Caco-2 (cell line): ENCODE measurements around the gene SLC6A18. TPM values are rescaled to one million over a fixed set of nuclear protein-coding genes. Genes with fewer than 3 reads are reported as not detected.

Source experiments
- BruUV-seq: library from RNA; stranded (reverse); fragments of 400-500 nt; replicated peaks from 2 replicates; lab custom pipeline; 2021; lab: Mats Ljungman, UMichigan
- CTCF ChIA-PET: fragments of 300-600 bp; sonication (Branson Sonifier 250); formaldehyde crosslinking; loops from one replicate; lab custom pipeline; 2022; ENCODE audit warnings: antibody characterized with exemption; lab: Charles Lee
- POLR2A ChIA-PET: fragments of 300-600 bp; sonication (Branson Sonifier 250); formaldehyde crosslinking; loops from one replicate; lab custom pipeline; 2022; ENCODE audit warnings: antibody characterized with exemption; lab: Charles Lee
- DNase-seq, 2 experiments: peaks; one replicate each; pipeline versions ENCODE4 v3.0.0 to v3.0.0-alpha.2; 2020 to 2022
- H3K27me3 ChIP-seq: replicated peaks from 2 replicates; pipeline ENCODE4 v1.6.0; 2011; ENCODE audit warnings: low read length; ENCODE audit not compliant: control insufficient read depth, insufficient read depth
- H3K36me3 ChIP-seq: 2 replicates; pipeline ENCODE4 v1.5.1; 2011; ENCODE audit warnings: low read length; ENCODE audit not compliant: control insufficient read depth, insufficient read depth
- H3K4me1 ChIP-seq: fragments of 250-450 bp; sonication (Bioruptor Pico); 2 replicates; pipeline ENCODE4 v1.5.1; 2020; ENCODE audit warnings: mild to moderate bottlenecking
- H3K4me3 ChIP-seq: 2 replicates; pipeline ENCODE4 v1.5.1; 2011; ENCODE audit warnings: low read depth, mild to moderate bottlenecking, control low read depth, low read length
- H3K9me3 ChIP-seq: fragments of 250-450 bp; sonication (Bioruptor Pico); 2 replicates; pipeline ENCODE4 v1.5.1; 2020; ENCODE audit warnings: mild to moderate bottlenecking, moderate library complexity
- H3K27ac Mint-ChIP-seq: one replicate; pipeline ENCODE4 v1.8.0; 2022; ENCODE audit warnings: mixed read lengths; ENCODE audit not compliant: unreplicated experiment
- H3K27me3 Mint-ChIP-seq: one replicate; pipeline ENCODE4 v1.8.0; 2022; ENCODE audit warnings: mixed read lengths; ENCODE audit not compliant: insufficient read depth, unreplicated experiment
- H3K36me3 Mint-ChIP-seq: one replicate; pipeline ENCODE4 v1.8.0; 2022; ENCODE audit warnings: mild to moderate bottlenecking, mixed read lengths; ENCODE audit not compliant: insufficient read depth, unreplicated experiment
- H3K4me1 Mint-ChIP-seq: one replicate; pipeline ENCODE4 v1.8.0; 2022; ENCODE audit warnings: low read depth, mixed read lengths; ENCODE audit not compliant: unreplicated experiment
- H3K4me3 Mint-ChIP-seq: one replicate; pipeline ENCODE4 v1.8.0; 2022; ENCODE audit warnings: mild to moderate bottlenecking, moderate library complexity, mixed read lengths; ENCODE audit not compliant: unreplicated experiment
- H3K9me3 Mint-ChIP-seq: one replicate; pipeline ENCODE4 v1.8.0; 2022; ENCODE audit warnings: mixed read lengths; ENCODE audit not compliant: unreplicated experiment
- intact Hi-C: fragments of 100-400 bp; cut with micrococcal nuclease; formaldehyde crosslinking; loops from one replicate; pipeline ENCODE4 v1.10.0; 2022; ENCODE audit not compliant: unreplicated experiment
- total RNA-seq: library from RNA; stranded (reverse); gene quantifications from 2 replicates; pipeline ENCODE4 v1.2.3, GENCODE V29; 2022
- TF ChIP-seq, protein P1 (sequence below), 2 experiments: fragments of 200-600 bp in 1 of 2; IDR thresholded peaks; 1 replicate in 1 of 2; 2 replicates in 1 of 2; pipeline versions ENCODE4 v1.5.1 to v1.8.0; 2011 to 2022; ENCODE audit warnings: antibody characterized with exemption in 1 of 2, control low read depth in 1 of 2, inconsistent platforms in 1 of 2, low read depth in 1 of 2, low read length in 1 of 2, mild to moderate bottlenecking in 1 of 2, moderate library complexity in 1 of 2; ENCODE audit not compliant: insufficient read depth in 1 of 2, severe bottlenecking in 1 of 2, unreplicated experiment in 1 of 2

The SLC6A18 gene
- total RNA-seq, 1 experiment from 2014 or later: not detected

DNA sequence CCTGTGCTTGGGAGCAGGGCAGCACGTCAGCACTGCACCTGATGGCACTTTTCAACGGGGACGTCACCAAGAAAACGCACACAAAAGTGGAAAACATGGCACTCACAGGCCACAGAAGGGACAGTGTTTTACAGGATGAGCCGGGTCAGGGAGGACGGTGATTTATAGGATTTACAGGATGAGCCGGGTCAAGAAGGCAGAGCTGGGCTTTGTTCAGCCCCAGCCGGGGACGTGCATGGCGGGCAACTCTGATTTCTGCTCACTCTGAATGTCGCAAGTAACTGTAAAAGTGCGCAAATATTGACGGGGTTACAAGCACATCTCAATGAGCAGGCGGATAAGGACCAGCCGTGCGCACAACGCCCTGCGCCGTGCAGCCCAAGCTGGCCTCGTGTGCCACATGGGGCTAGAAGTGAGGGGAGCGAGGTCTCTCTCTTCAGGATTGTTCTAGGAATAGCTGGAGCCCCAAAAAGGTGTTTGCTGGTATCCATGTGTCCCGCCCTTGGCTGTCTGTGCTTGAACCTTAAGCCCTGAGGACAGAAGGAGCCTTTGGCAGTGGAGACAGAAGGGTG is 16.4 kb downstream of the SLC6A18 start:
- no peaks in the 10 kb centered on the region for H3K27me3 ChIP-seq
- H3K4me1 ChIP-seq: no peaks in the 10 kb centered on the region
- no peaks in the 10 kb centered on the region for H3K9me3 ChIP-seq
- POLR2A ChIA-PET: no interaction called here
- CTCF ChIA-PET: no interaction called here
- intact Hi-C loops: no loop called here
- H3K4me1 Mint-ChIP-seq: peaks cover 5% of the 10 kb centered on the region
- H3K9me3 Mint-ChIP-seq: no peaks in the 10 kb centered on the region
- peaks cover 5% of the 10 kb centered on the region for H3K27me3 Mint-ChIP-seq
- TF ChIP-seq, protein P1, sequence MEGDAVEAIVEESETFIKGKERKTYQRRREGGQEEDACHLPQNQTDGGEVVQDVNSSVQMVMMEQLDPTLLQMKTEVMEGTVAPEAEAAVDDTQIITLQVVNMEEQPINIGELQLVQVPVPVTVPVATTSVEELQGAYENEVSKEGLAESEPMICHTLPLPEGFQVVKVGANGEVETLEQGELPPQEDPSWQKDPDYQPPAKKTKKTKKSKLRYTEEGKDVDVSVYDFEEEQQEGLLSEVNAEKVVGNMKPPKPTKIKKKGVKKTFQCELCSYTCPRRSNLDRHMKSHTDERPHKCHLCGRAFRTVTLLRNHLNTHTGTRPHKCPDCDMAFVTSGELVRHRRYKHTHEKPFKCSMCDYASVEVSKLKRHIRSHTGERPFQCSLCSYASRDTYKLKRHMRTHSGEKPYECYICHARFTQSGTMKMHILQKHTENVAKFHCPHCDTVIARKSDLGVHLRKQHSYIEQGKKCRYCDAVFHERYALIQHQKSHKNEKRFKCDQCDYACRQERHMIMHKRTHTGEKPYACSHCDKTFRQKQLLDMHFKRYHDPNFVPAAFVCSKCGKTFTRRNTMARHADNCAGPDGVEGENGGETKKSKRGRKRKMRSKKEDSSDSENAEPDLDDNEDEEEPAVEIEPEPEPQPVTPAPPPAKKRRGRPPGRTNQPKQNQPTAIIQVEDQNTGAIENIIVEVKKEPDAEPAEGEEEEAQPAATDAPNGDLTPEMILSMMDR (IDR thresholded peaks at IDR 0.05; ENCODE audit: insufficient read depth in 1 of 2, low read depth in 1 of 2, low read length in 1 of 2, severe bottlenecking in 1 of 2, unreplicated experiment in 1 of 2): no peak
- no peak overlapping the region for H3K4me3 ChIP-seq
- no TSS peak for BruUV-seq
- H3K36me3 ChIP-seq: no peaks in the 10 kb centered on the region
- H3K4me3 Mint-ChIP-seq: no peak overlapping the region
- no peak for DNase-seq
- H3K27ac Mint-ChIP-seq: no peak overlapping the region
- peaks cover 5% of the 10 kb centered on the region for H3K36me3 Mint-ChIP-seq

DNA sequence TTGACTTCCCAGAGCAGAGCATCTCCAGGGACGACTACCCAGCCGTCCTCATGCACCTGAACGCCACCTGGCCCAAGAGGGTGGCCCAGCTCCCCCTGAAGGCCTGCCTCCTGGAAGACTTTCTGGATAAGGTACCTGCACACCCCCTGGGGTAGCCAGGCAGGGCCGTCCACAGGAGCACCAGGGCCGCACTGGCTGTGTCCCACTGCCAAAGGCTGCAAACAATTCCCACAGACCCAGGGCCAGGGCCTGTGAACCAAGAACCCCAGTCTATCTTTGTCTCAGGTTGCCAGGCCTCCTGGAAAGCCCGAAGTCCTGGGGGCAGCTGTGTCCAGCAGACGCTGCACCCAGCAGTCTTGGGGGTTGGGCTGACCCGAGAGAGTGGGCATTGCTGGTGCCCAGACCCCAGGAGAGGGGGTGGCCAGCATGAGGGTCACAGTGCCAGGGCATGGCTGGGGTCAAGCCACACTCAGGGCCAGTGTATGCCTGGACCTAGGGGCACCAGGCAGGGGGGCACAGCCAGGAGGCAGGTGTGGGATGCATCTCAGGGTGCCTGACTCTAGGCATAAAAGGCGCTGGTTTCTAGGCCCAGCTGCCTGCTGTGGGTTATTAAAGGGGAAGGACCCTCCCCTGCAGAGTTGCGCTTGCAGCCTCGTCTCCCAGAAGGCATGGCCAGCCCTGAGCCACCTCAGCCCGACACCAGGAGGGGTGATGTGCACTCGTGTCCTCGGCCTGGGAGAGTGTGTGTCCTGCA is 17.7 kb downstream of the SLC6A18 start:
- intact Hi-C loops: no loop called here
- no peaks in the 10 kb centered on the region for H3K36me3 ChIP-seq
- ChIA-PET POLR2A (no interaction called here), CTCF (no interaction called here)
- DNase-seq: no peak
- Mint-ChIP-seq H3K4me1 (peaks cover 5% of the 10 kb centered on the region), H3K27ac (no peak overlapping the region), H3K4me3 (no peak overlapping the region), H3K27me3 (peaks cover 7% of the 10 kb centered on the region), H3K9me3 (no peaks in the 10 kb centered on the region), H3K36me3 (peaks cover 3% of the 10 kb centered on the region)
- no peak overlapping the region for H3K4me3 ChIP-seq
- no peaks in the 10 kb centered on the region for H3K9me3 ChIP-seq
- no peaks in the 10 kb centered on the region for H3K27me3 ChIP-seq
- TF ChIP-seq, protein P1 (IDR thresholded peaks at IDR 0.05; ENCODE audit: insufficient read depth in 1 of 2, low read depth in 1 of 2, low read length in 1 of 2, severe bottlenecking in 1 of 2, unreplicated experiment in 1 of 2): no peak
- no peaks in the 10 kb centered on the region for H3K4me1 ChIP-seq
- BruUV-seq: no TSS peak

DNA sequence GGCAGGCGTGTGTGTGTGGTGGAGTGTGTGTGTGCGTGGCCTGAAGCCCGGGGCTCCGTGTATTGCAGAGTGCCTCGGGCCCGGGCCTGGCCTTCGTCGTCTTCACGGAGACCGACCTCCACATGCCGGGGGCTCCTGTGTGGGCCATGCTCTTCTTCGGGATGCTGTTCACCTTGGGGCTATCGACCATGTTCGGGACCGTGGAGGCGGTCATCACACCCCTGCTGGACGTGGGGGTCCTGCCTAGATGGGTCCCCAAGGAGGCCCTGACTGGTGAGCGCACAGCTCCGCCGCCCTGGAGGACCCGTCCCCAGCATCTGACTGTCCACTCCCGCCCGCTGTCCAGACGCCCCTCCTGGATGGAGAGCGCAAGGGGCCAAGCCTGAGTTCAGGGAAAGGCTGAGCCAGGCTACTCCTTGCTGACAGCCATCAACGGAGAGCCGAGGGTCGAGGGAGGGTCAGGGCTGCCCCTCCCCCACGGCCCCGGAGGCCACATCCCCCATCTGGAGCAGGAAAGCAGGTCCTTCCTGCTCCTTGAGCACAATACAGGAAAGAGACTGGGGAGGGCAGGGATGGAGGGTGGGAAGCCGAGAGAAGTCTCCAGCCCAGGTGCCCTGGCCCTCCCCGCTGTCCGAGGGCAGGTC is 18.4 kb downstream of the SLC6A18 start:
- Mint-ChIP-seq H3K4me3 (no peak overlapping the region), H3K27me3 (peaks cover 12% of the 10 kb centered on the region), H3K27ac (no peak overlapping the region), H3K9me3 (no peaks in the 10 kb centered on the region), H3K36me3 (no peaks in the 10 kb centered on the region), H3K4me1 (peaks cover 5% of the 10 kb centered on the region)
- BruUV-seq: no TSS peak
- TF ChIP-seq, protein P1 (IDR thresholded peaks at IDR 0.05; ENCODE audit: insufficient read depth in 1 of 2, low read depth in 1 of 2, low read length in 1 of 2, severe bottlenecking in 1 of 2, unreplicated experiment in 1 of 2): no peak
- ChIA-PET CTCF (no interaction called here), POLR2A (no interaction called here)
- Histone ChIP-seq H3K36me3 (no peaks in the 10 kb centered on the region), H3K4me3 (no peak overlapping the region), H3K4me1 (no peaks in the 10 kb centered on the region), H3K27me3 (no peaks in the 10 kb centered on the region), H3K9me3 (no peaks in the 10 kb centered on the region)
- DNase-seq: no peak
- intact Hi-C loops: loop anchor here (2.0 kb wide), 1 partner anchor 39 kb away; no protein-coding TSS in a partner anchor
